Heart left ventricle (tissue), 16 donors: Measurements from ENCODE around the gene MYO5B. TPM values are rescaled to one million over a fixed set of nuclear protein-coding genes. Genes with fewer than 3 reads are reported as not detected.

Experiments
- ATAC-seq, 4 donors: fragments of 200-7000 bp; cut with Tn5 transposase; one replicate each; pipeline ENCODE4 v1.9.1; 2020 to 2022; ENCODE audit warnings: moderate library complexity in 4 of 4, mild to moderate bottlenecking in 3 of 4, moderate number of reproducible peaks in 1 of 4
- DNase-seq, 5 donors: peaks; one replicate each; pipeline ENCODE4 v3.0.0-alpha.2; 2020
- H3K27ac ChIP-seq, 12 donors: fragments of 200-600 bp; sonication (generic) in 4 of 12; one replicate each; pipeline versions ENCODE4 v1.5.0 to v1.8.0; 2016 to 2022; ENCODE audit warnings: mild to moderate bottlenecking in 2 of 12
- H3K27me3 ChIP-seq, 9 donors: fragments of 200-600 bp; sonication (generic) in 2 of 9; one replicate each; pipeline versions ENCODE4 v1.5.1 to v1.8.0; 2016 to 2022; ENCODE audit warnings: mild to moderate bottlenecking in 3 of 9
- H3K36me3 ChIP-seq, 9 donors: fragments of 200-600 bp; sonication (generic) in 2 of 9; one replicate each; pipeline versions ENCODE4 v1.5.0 to v1.8.0; 2018 to 2022; ENCODE audit warnings: mild to moderate bottlenecking in 2 of 9
- H3K4me1 ChIP-seq, 12 donors: fragments of 200-600 bp; sonication (generic) in 4 of 12; one replicate each; pipeline versions ENCODE4 v1.5.0 to v1.8.0; 2016 to 2022; ENCODE audit warnings: mild to moderate bottlenecking in 3 of 12
- H3K4me3 ChIP-seq, 12 donors: fragments of 200-600 bp; sonication (generic) in 4 of 12; one replicate each; pipeline versions ENCODE4 v1.5.0 to v1.8.0; 2017 to 2022; ENCODE audit warnings: mild to moderate bottlenecking in 9 of 12, moderate library complexity in 4 of 12
- H3K9me3 ChIP-seq, 12 donors: fragments of 200-600 bp; sonication (generic) in 4 of 12; one replicate each; pipeline versions ENCODE4 v1.5.0 to v1.8.0; 2016 to 2022; ENCODE audit warnings: mild to moderate bottlenecking in 1 of 12
- POLR2A ChIP-seq, 2 donors: fragments of 450-650 bp; IDR thresholded peaks; one replicate each; pipeline ENCODE4 v1.6.1; 2017; ENCODE audit warnings: antibody characterized with exemption in 2 of 2, mild to moderate bottlenecking in 2 of 2, moderate library complexity in 2 of 2
- WGBS, 4 donors: extraction: QIAGEN DNeasy Blood & Tissue Kit in 2 of 4; methylation state at CpG; one replicate each; pipeline versions ENCODE4 v1.1.5 to v1.1.7; 2013 to 2018; 5-methylcytosine and 5-hydroxymethylcytosine counted together
- intact Hi-C, 10 donors: fragments of 100-400 bp; cut with DNase I; formaldehyde crosslinking; loops; one replicate each; pipeline versions ENCODE4 v1.11.1 to v1.14.2; 2022
- polyA plus RNA-seq, 2 donors: library from polyadenylated mRNA; stranded (reverse); fragments of 200-250 nt; gene quantifications; one replicate each; pipeline ENCODE4 v1.2.3, GENCODE V29; 2013
- total RNA-seq, 9 donors: library from RNA; depleted of rRNA in 2 of 9; stranded (reverse); fragments of >200 nt in 2 of 9; fragmentation: NEBNext Ultra II Directional in 3 of 9; extraction: Animal tissue kit (Norgen Biotek cat#: 25700) in 3 of 9; gene quantifications; one replicate each; pipeline versions ENCODE4 v1.1.0 to v1.2.4, GENCODE V29; 2016 to 2023
- TF ChIP-seq, protein P1 (sequence below), 12 donors: fragments of 200-600 bp; sonication (generic) in 4 of 12; IDR thresholded peaks; one replicate each; pipeline versions ENCODE4 v1.5.0 to v1.8.0; 2018 to 2022; ENCODE audit warnings: antibody characterized with exemption in 12 of 12, mild to moderate bottlenecking in 5 of 12
- donor health status: ischemic (EF 13 %, LVEDD 7.1; RV severe dilation, severe dysfunction).
- donor health status: healthy with polysubstance abuse.
- donor health status: DM: no; HTN: yes; CAD: no.
- donor health status: DM: no; HTN: no; CAD: no.
- donor health status: ischemic (EF 25% LVEDD 6.9; RV normal size, moderate dysfunction).
- donor health status: ischemic (EF 25% LVEDD 5.7; RV mildly dilated, moderate dysfunction).
- donor health status: healthy.
- donor health status: DM: yes; HTN: yes; CAD: no.
- donor health status: ischemic (EF 35%, LVEDD 5.7; RV mildly dilated, moderate dysfunction).
- donor health status: nonischemic (EF 11% LVEDD 7.7; RV severe dilation, severe dysfunction).
- donor health status: DM: yes; HTN: yes; CAD: no.
- donor health status: PGD.
- donor health status: ischemic (EF 29% LVEDD 5.4; RV normal size, mild dysfunction).
- donor health status: nonischemic (EF 23%, LVEDD 6.1; RV moderate dilation, normal function).

The MYO5B gene
- total and polyA plus RNA-seq, 11 donors = 0.51 to 5.9 (median 1.4) TPM

DNA sequence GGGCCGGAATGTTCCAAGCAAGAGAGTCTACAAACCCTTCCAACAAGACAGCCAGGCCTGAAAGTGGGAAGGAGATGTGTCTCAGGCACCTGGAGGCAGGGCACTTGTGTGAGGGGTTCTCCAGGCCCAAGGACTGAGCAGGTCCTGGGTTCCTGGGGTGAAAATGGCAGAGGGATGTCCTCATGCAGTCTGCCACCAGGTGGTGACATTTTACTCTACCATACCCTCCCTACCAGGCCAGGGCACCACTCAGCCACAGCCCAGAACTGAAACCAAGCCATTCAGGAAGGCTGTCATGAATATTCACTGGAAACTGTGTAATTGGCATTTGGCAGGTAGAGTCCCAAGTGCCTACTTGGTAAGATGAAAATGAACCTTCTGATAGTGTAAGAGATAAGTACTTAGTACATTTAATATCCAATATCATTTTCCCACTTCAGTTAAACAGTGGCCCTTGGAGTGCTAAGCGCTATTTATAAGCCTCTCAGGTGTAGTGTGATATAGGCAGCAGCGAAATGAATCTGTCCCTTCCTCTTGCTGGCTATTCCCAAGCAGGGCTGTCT is 185.1 kb downstream of the MYO5B start:
- TF ChIP-seq POLR2A (IDR thresholded peaks at IDR 0.05) = no peak
- TF ChIP-seq, protein P1, sequence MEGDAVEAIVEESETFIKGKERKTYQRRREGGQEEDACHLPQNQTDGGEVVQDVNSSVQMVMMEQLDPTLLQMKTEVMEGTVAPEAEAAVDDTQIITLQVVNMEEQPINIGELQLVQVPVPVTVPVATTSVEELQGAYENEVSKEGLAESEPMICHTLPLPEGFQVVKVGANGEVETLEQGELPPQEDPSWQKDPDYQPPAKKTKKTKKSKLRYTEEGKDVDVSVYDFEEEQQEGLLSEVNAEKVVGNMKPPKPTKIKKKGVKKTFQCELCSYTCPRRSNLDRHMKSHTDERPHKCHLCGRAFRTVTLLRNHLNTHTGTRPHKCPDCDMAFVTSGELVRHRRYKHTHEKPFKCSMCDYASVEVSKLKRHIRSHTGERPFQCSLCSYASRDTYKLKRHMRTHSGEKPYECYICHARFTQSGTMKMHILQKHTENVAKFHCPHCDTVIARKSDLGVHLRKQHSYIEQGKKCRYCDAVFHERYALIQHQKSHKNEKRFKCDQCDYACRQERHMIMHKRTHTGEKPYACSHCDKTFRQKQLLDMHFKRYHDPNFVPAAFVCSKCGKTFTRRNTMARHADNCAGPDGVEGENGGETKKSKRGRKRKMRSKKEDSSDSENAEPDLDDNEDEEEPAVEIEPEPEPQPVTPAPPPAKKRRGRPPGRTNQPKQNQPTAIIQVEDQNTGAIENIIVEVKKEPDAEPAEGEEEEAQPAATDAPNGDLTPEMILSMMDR (IDR thresholded peaks at IDR 0.05) = peak; percentile 29 to 56 (median 45)

DNA sequence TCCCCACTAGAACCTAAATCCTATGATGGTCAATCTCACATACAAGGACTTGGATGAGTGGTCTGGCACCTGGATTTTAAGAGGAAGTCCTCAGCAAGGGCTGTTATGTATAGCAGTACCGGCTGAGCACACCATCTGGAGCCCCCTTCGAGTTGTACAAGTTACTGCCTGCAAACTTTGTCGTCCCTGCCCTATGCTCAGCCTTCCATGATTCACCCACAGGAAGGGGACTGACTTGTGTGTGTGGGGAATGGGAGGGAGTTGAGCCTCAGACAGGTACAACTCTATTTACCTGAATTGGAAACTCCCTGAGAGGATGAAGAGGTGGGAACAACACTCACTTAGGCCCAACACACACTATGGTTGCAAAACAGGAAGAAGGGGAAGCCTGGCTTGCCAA is 186.6 kb downstream of the MYO5B start:
- Histone ChIP-seq H3K4me3 (no peak overlapping the region), H3K4me1 (no peaks in the 10 kb centered on the region), H3K36me3 (no peaks in the 10 kb centered on the region), H3K27me3 (peaks cover 0 to 16% (median 0%) of the 10 kb centered on the region in 9 donors), H3K9me3 (no peaks in the 10 kb centered on the region), H3K27ac (no peak overlapping the region)
- intact Hi-C loops = loop anchor here in 5 of 10 donors (5.0 to 10.0 kb wide), 5 partner anchors 176 to 349 kb away; partner anchors contain the start of gene MYO5B (in 2 of the 5)
- TF ChIP-seq, protein P1 (IDR thresholded peaks at IDR 0.05) = no peak
- no peak for TF ChIP-seq POLR2A (IDR thresholded peaks at IDR 0.05)
- ATAC-seq (no peak), DNase-seq (no peak)
- WGBS, 4 donors = 74 to 80% (median 76%) methylated on average over 3 of the region's 3 CpGs

More for the DNA sequence above, 185.1 kb downstream of the MYO5B start:
- Histone ChIP-seq H3K4me3 (no peak overlapping the region), H3K27ac (no peak overlapping the region), H3K4me1 (no peaks in the 10 kb centered on the region), H3K36me3 (no peaks in the 10 kb centered on the region), H3K9me3 (no peaks in the 10 kb centered on the region), H3K27me3 (peaks cover 0 to 5% (median 0%) of the 10 kb centered on the region in 9 donors)
- intact Hi-C loops = loop anchor here in 6 of 10 donors (5.0 to 10.0 kb wide), 9 partner anchors 65 to 422 kb away; partner anchors contain the start of gene MYO5B (in 2 of the 6)
- DNase-seq (peak in 2 of 5 donors; percentile 20 to 37), ATAC-seq (peak in 3 of 4 donors; percentile 68 to 86 (median 71))
- 71 to 83% (median 80%) methylated on average over 3 of the region's 3 CpGs for WGBS, 4 donors

DNA sequence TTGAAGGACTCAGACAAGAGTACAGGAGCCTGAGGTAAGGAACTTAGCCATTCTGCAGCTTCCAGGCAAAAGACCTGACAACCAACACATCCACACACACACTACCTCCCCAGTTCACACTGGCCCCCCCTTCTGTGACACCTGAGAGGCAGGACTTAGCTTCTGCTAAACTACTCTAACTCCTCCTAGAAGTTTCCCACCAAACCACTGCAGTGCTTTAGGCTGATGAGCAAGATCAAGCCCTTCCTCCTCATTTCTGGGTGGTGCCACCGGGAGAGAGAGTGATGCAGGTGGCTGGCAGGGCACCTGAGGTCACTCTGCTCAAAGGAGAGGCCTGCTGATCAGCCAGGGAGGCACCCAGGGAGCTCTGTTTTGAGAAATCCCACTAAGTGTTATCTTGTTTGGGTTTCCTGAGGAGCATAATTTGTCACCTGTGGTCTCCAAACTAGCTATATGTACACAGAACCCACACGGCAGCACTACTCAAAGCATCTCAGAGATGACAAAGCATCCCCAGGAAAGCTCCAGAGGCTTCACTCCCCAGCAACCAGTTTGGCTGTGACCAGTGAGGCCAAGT is 188.4 kb downstream of the MYO5B start:
- Histone ChIP-seq H3K27me3 (peaks cover 0 to 27% (median 0%) of the 10 kb centered on the region in 9 donors), H3K27ac (no peak overlapping the region), H3K4me3 (no peak overlapping the region), H3K4me1 (no peaks in the 10 kb centered on the region), H3K9me3 (no peaks in the 10 kb centered on the region), H3K36me3 (no peaks in the 10 kb centered on the region)
- WGBS, 4 donors = 65 to 71% (median 68%) methylated on average over 2 of the region's 2 CpGs
- no peak for TF ChIP-seq POLR2A (IDR thresholded peaks at IDR 0.05)
- TF ChIP-seq, protein P1 (IDR thresholded peaks at IDR 0.05) = no peak
- intact Hi-C loops = loop anchor here in 5 of 10 donors (5.0 to 10.0 kb wide), 5 partner anchors 178 to 351 kb away; partner anchors contain the start of gene MYO5B (in 2 of the 5)
- DNase-seq (no peak), ATAC-seq (no peak)

DNA sequence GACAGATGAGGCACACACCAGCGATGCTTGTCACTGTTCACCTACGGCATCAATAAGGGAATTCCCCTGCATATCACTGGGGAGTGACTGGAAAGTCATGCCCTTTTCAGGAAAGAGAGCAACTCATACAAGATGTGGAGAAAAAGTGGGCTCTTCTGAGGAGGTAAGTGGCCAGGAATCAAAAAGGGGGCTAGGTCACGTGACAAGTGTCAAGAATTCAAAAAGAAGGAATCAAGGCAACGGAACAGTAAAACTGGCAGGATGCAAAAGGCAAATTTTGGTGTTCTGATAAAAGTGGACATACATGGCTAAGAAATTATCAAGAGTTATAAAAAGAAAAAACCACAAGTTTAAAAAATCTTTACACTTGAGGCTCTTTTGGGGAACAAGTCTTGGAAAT is 190.9 kb downstream of the MYO5B start:
- WGBS, 4 donors = 60 to 69% (median 67%) methylated on average over 4 of the region's 4 CpGs
- ATAC-seq = no peak
- no peaks in the 10 kb centered on the region for H3K4me1 ChIP-seq

More for the DNA sequence above, 190.9 kb downstream of the MYO5B start:
- Histone ChIP-seq H3K27ac (no peak overlapping the region), H3K36me3 (no peaks in the 10 kb centered on the region), H3K4me3 (no peak overlapping the region), H3K27me3 (peaks cover 0 to 40% (median 7%) of the 10 kb centered on the region in 9 donors), H3K9me3 (no peaks in the 10 kb centered on the region)
- no peak for DNase-seq
- intact Hi-C loops = loop anchor here in 2 of 10 donors (10.0 kb wide), 2 partner anchors 181 to 191 kb away; partner anchors contain the start of gene MYO5B (in 1 of the 2)
- TF ChIP-seq POLR2A (IDR thresholded peaks at IDR 0.05) = no peak
- TF ChIP-seq, protein P1 (IDR thresholded peaks at IDR 0.05) = no peak
